ENCODE data around the gene STEAP1B.

STEAP1B gene

GRCh38 chr7:22393913-22394729, 105.9 kb downstream of the STEAP1B start:
- Histone ChIP-seq H3K9me2 (replicated peaks; ENCODE audit: low read depth, low read length) (no peaks in the 10 kb centered on the region), H2AFZ (ENCODE audit: low read length) (no peak overlapping the region), H3K79me2 (ENCODE audit: insufficient read depth, low read length) (no peaks in the 10 kb centered on the region), H3F3A (ENCODE audit: low read depth) (no peaks in the 10 kb centered on the region), H4K20me1 (ENCODE audit: insufficient read depth, low read length, poor library complexity, severe bottlenecking) (no peaks in the 10 kb centered on the region), H3K4me1 (ENCODE audit: insufficient read depth, low read length, poor library complexity, severe bottlenecking) (peaks cover 9% of the 10 kb centered on the region), H3K36me3 (ENCODE audit: insufficient read depth, low read length) (no peaks in the 10 kb centered on the region), H3K4me2 (ENCODE audit: low read depth, low read length, poor library complexity, severe bottlenecking) (no peak overlapping the region), H3K9ac (ENCODE audit: low read depth, low read length, poor library complexity, severe bottlenecking) (no peak overlapping the region), H3K4me3 (ENCODE audit: low read length, poor library complexity, severe bottlenecking) (no peak overlapping the region), H3K27me3 (ENCODE audit: insufficient read depth, low read length, poor library complexity, severe bottlenecking) (no peaks in the 10 kb centered on the region), H3K9me3 (ENCODE audit: insufficient read depth, low read depth, low read length) (no peaks in the 10 kb centered on the region)
- TF ChIP-seq CTCF (conservative IDR thresholded peaks at IDR 0.05; ENCODE audit: low read length) (no peak), EZH2phosphoT487 (IDR thresholded peaks at IDR 0.05; ENCODE audit: borderline replicate concordance) (no peak)

GRCh38 chr7:22390516-22390915, 109.5 kb downstream of the STEAP1B start:
- no peak overlapping the region for H3K4me3 ChIP-seq (ENCODE audit: low read length, poor library complexity, severe bottlenecking)
- H3K9me3 ChIP-seq (ENCODE audit: insufficient read depth, low read depth, low read length), result no peaks in the 10 kb centered on the region
- H3K4me2 ChIP-seq (ENCODE audit: low read depth, low read length, poor library complexity, severe bottlenecking), result no peak overlapping the region
- no peaks in the 10 kb centered on the region for H3K36me3 ChIP-seq (ENCODE audit: insufficient read depth, low read length)
- peak overlapping the region; percentile 40 for H2AFZ ChIP-seq (ENCODE audit: low read length)
- H3K27me3 ChIP-seq (ENCODE audit: insufficient read depth, low read length, poor library complexity, severe bottlenecking), result no peaks in the 10 kb centered on the region
- no peaks in the 10 kb centered on the region for H3K79me2 ChIP-seq (ENCODE audit: insufficient read depth, low read length)
- H3K4me1 ChIP-seq (ENCODE audit: insufficient read depth, low read length, poor library complexity, severe bottlenecking), result peaks cover 9% of the 10 kb centered on the region
- H4K20me1 ChIP-seq (ENCODE audit: insufficient read depth, low read length, poor library complexity, severe bottlenecking), result no peaks in the 10 kb centered on the region
- H3K9ac ChIP-seq (ENCODE audit: low read depth, low read length, poor library complexity, severe bottlenecking), result no peak overlapping the region
- TF ChIP-seq CTCF (conservative IDR thresholded peaks at IDR 0.05; ENCODE audit: low read length), result no peak
- TF ChIP-seq EZH2phosphoT487 (IDR thresholded peaks at IDR 0.05; ENCODE audit: borderline replicate concordance), result no peak
- H3F3A ChIP-seq (ENCODE audit: low read depth), result no peaks in the 10 kb centered on the region
- H3K9me2 ChIP-seq (replicated peaks; ENCODE audit: low read depth, low read length), result no peaks in the 10 kb centered on the region

- H3K4me2 ChIP-seq (ENCODE audit: low read depth, low read length, poor library complexity, severe bottlenecking), result no peak overlapping the region
- H3K9me2 ChIP-seq (replicated peaks; ENCODE audit: low read depth, low read length), result no peaks in the 10 kb centered on the region
- H3K79me2 ChIP-seq (ENCODE audit: insufficient read depth, low read length), result no peaks in the 10 kb centered on the region
- no peaks in the 10 kb centered on the region for H4K20me1 ChIP-seq (ENCODE audit: insufficient read depth, low read length, poor library complexity, severe bottlenecking)
- no peak overlapping the region for H3K4me3 ChIP-seq (ENCODE audit: low read length, poor library complexity, severe bottlenecking)
- H2AFZ ChIP-seq (ENCODE audit: low read length), result no peak overlapping the region
- H3K9ac ChIP-seq (ENCODE audit: low read depth, low read length, poor library complexity, severe bottlenecking), result no peak overlapping the region
- peaks cover 9% of the 10 kb centered on the region for H3K4me1 ChIP-seq (ENCODE audit: insufficient read depth, low read length, poor library complexity, severe bottlenecking)
- H3K36me3 ChIP-seq (ENCODE audit: insufficient read depth, low read length), result no peaks in the 10 kb centered on the region
- H3K27me3 ChIP-seq (ENCODE audit: insufficient read depth, low read length, poor library complexity, severe bottlenecking), result no peaks in the 10 kb centered on the region
- H3K9me3 ChIP-seq (ENCODE audit: insufficient read depth, low read depth, low read length), result no peaks in the 10 kb centered on the region
- TF ChIP-seq CTCF (conservative IDR thresholded peaks at IDR 0.05; ENCODE audit: low read length), result no peak
- no peak for TF ChIP-seq EZH2phosphoT487 (IDR thresholded peaks at IDR 0.05; ENCODE audit: borderline replicate concordance)
- H3F3A ChIP-seq (ENCODE audit: low read depth), result no peaks in the 10 kb centered on the region
Measured at GRCh38 chr7:22389892-22390291, 110.1 kb downstream of the STEAP1B start.
